Caco-2 (cell line): Measurements from ENCODE around the gene PTPN14. TPM values are rescaled to one million over a fixed set of nuclear protein-coding genes. Genes with fewer than 3 reads are reported as not detected.

ENCODE experiments used
- BruUV-seq: library from RNA; stranded (reverse); fragments of 400-500 nt; replicated peaks from 2 replicates; lab custom pipeline; 2021; lab: Mats Ljungman, UMichigan
- CTCF ChIA-PET: fragments of 300-600 bp; sonication (Branson Sonifier 250); formaldehyde crosslinking; loops from one replicate; lab custom pipeline; 2022; ENCODE audit warnings: antibody characterized with exemption; lab: Charles Lee
- POLR2A ChIA-PET: fragments of 300-600 bp; sonication (Branson Sonifier 250); formaldehyde crosslinking; loops from one replicate; lab custom pipeline; 2022; ENCODE audit warnings: antibody characterized with exemption; lab: Charles Lee
- DNase-seq, 2 experiments: peaks; one replicate each; pipeline versions ENCODE4 v3.0.0 to v3.0.0-alpha.2; 2020 to 2022
- H3K27me3 ChIP-seq: replicated peaks from 2 replicates; pipeline ENCODE4 v1.6.0; 2011; ENCODE audit warnings: low read length; ENCODE audit not compliant: control insufficient read depth, insufficient read depth
- H3K36me3 ChIP-seq: 2 replicates; pipeline ENCODE4 v1.5.1; 2011; ENCODE audit warnings: low read length; ENCODE audit not compliant: control insufficient read depth, insufficient read depth
- H3K4me1 ChIP-seq: fragments of 250-450 bp; sonication (Bioruptor Pico); 2 replicates; pipeline ENCODE4 v1.5.1; 2020; ENCODE audit warnings: mild to moderate bottlenecking
- H3K4me3 ChIP-seq: 2 replicates; pipeline ENCODE4 v1.5.1; 2011; ENCODE audit warnings: low read depth, mild to moderate bottlenecking, control low read depth, low read length
- H3K9me3 ChIP-seq: fragments of 250-450 bp; sonication (Bioruptor Pico); 2 replicates; pipeline ENCODE4 v1.5.1; 2020; ENCODE audit warnings: mild to moderate bottlenecking, moderate library complexity
- H3K27ac Mint-ChIP-seq: one replicate; pipeline ENCODE4 v1.8.0; 2022; ENCODE audit warnings: mixed read lengths; ENCODE audit not compliant: unreplicated experiment
- H3K27me3 Mint-ChIP-seq: one replicate; pipeline ENCODE4 v1.8.0; 2022; ENCODE audit warnings: mixed read lengths; ENCODE audit not compliant: insufficient read depth, unreplicated experiment
- H3K36me3 Mint-ChIP-seq: one replicate; pipeline ENCODE4 v1.8.0; 2022; ENCODE audit warnings: mild to moderate bottlenecking, mixed read lengths; ENCODE audit not compliant: insufficient read depth, unreplicated experiment
- H3K4me1 Mint-ChIP-seq: one replicate; pipeline ENCODE4 v1.8.0; 2022; ENCODE audit warnings: low read depth, mixed read lengths; ENCODE audit not compliant: unreplicated experiment
- H3K4me3 Mint-ChIP-seq: one replicate; pipeline ENCODE4 v1.8.0; 2022; ENCODE audit warnings: mild to moderate bottlenecking, moderate library complexity, mixed read lengths; ENCODE audit not compliant: unreplicated experiment
- H3K9me3 Mint-ChIP-seq: one replicate; pipeline ENCODE4 v1.8.0; 2022; ENCODE audit warnings: mixed read lengths; ENCODE audit not compliant: unreplicated experiment
- CTCF ChIP-seq, 2 experiments: fragments of 200-600 bp in 1 of 2; IDR thresholded peaks; 1 replicate in 1 of 2; 2 replicates in 1 of 2; pipeline versions ENCODE4 v1.5.1 to v1.8.0; 2011 to 2022; ENCODE audit warnings: antibody characterized with exemption in 1 of 2, control low read depth in 1 of 2, inconsistent platforms in 1 of 2, low read depth in 1 of 2, low read length in 1 of 2, mild to moderate bottlenecking in 1 of 2, moderate library complexity in 1 of 2; ENCODE audit not compliant: insufficient read depth in 1 of 2, severe bottlenecking in 1 of 2, unreplicated experiment in 1 of 2
- intact Hi-C: fragments of 100-400 bp; cut with micrococcal nuclease; formaldehyde crosslinking; loops from one replicate; pipeline ENCODE4 v1.10.0; 2022; ENCODE audit not compliant: unreplicated experiment
- total RNA-seq: library from RNA; stranded (reverse); gene quantifications from 2 replicates; pipeline ENCODE4 v1.2.3, GENCODE V29; 2022

Gene PTPN14
- total RNA-seq, 1 experiment from 2014 or later, result 103 TPM

- DNase-seq, result peak in 1 of 2 experiments; percentile 28
- no peaks in the 10 kb centered on the region for H3K27me3 ChIP-seq
- Mint-ChIP-seq H3K9me3 (no peaks in the 10 kb centered on the region), H3K27me3 (no peaks in the 10 kb centered on the region), H3K36me3 (peaks cover 84% of the 10 kb centered on the region), H3K4me3 (peak overlapping the region; percentile 65), H3K27ac (peak overlapping the region; percentile 91), H3K4me1 (peaks cover 44% of the 10 kb centered on the region)
- H3K4me1 ChIP-seq, result peaks cover 54% of the 10 kb centered on the region
- BruUV-seq, result TSS peak; percentile 99
- no peak for TF ChIP-seq CTCF (IDR thresholded peaks at IDR 0.05; ENCODE audit: insufficient read depth in 1 of 2, low read depth in 1 of 2, low read length in 1 of 2, severe bottlenecking in 1 of 2, unreplicated experiment in 1 of 2)
- H3K36me3 ChIP-seq, result peaks cover 3% of the 10 kb centered on the region; the same call in 1 of the 2 replicates
- no peak overlapping the region; the same call in 1 of the 2 replicates for H3K4me3 ChIP-seq
- no peaks in the 10 kb centered on the region for H3K9me3 ChIP-seq
- CTCF ChIA-PET, result no interaction called here
- intact Hi-C loops, result loop anchor here (1.0 to 2.0 kb wide), 7 partner anchors 19 to 105 kb away; no protein-coding TSS in a partner anchor
- POLR2A ChIA-PET, result interaction anchor here (0.5 to 0.6 kb wide), 2 partner anchors 29 to 137 kb away, joined by 3 read pairs; no protein-coding TSS in a partner anchor
These were observed 103.9 kb downstream of the PTPN14 start for GRCh38 chr1:214447557-214447871.

- Histone ChIP-seq H3K9me3 (no peaks in the 10 kb centered on the region), H3K36me3 (peaks cover 1% of the 10 kb centered on the region; the same call in 1 of the 2 replicates), H3K4me1 (peaks cover 58% of the 10 kb centered on the region), H3K27me3 (no peaks in the 10 kb centered on the region), H3K4me3 (peak overlapping the region; percentile 23)
- ChIA-PET POLR2A (interaction anchor here (0.5 kb wide), 1 partner anchor 138 kb away, joined by 3 read pairs; no protein-coding TSS in a partner anchor), CTCF (no interaction called here)
- Mint-ChIP-seq H3K27me3 (no peaks in the 10 kb centered on the region), H3K27ac (peak overlapping the region; percentile 91), H3K4me1 (peaks cover 44% of the 10 kb centered on the region), H3K9me3 (no peaks in the 10 kb centered on the region), H3K4me3 (peak overlapping the region; percentile 65), H3K36me3 (peaks cover 78% of the 10 kb centered on the region)
- DNase-seq, result peak; percentile 87 to 89
- TF ChIP-seq CTCF (IDR thresholded peaks at IDR 0.05; ENCODE audit: insufficient read depth in 1 of 2, low read depth in 1 of 2, low read length in 1 of 2, severe bottlenecking in 1 of 2, unreplicated experiment in 1 of 2), result no peak
- intact Hi-C loops, result loop anchor here (1.0 to 2.0 kb wide), 7 partner anchors 20 to 105 kb away; no protein-coding TSS in a partner anchor
- no TSS peak for BruUV-seq
These were observed 104.4 kb downstream of the PTPN14 start for GRCh38 chr1:214446772-214447556.

DNA sequence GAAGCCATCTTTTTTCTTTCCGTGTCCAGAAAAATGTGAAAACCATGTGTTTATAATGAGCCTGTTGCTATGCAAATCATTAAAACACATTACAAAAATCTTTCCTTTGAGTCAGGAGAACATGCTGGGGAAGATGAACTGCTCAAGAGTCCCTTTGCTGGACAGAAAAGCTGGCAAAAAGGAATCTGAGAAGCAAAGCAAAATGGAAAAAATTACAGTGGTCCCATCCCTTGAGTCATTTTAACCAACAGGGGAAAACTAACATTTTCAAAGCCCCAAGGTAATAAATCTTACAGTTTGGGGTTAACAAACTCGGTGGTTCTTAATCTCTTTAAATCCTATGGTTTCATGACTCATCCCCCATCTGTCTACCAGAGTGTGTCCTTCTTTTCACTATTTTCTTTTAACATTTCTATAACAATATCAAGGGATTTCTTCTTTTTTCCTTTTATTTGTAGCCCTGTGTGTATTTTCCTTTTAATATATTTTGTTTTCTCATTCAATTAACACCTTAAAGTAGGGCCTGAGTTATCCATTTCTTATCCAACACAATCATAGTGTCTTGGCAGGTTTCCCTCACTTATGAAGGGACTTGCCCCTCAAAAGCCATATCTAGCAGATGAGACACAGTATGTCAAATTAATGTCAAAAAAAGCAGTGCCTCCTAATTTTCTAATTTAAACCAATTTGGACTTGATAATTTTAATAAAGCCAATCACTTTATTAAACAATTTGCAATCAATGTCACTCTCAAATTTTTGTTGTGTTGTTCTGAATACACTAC, 105.4 kb downstream of the PTPN14 start:
- H3K4me1 Mint-ChIP-seq, result peaks cover 53% of the 10 kb centered on the region

More for the DNA sequence above, 105.4 kb downstream of the PTPN14 start:
- Mint-ChIP-seq H3K4me3 (peak overlapping the region; percentile 29), H3K27me3 (no peaks in the 10 kb centered on the region), H3K9me3 (no peaks in the 10 kb centered on the region), H3K27ac (peak overlapping the region; percentile 91), H3K36me3 (peaks cover 77% of the 10 kb centered on the region)
- Histone ChIP-seq H3K27me3 (no peaks in the 10 kb centered on the region), H3K4me1 (peaks cover 67% of the 10 kb centered on the region), H3K4me3 (no peak overlapping the region), H3K36me3 (peaks cover 1% of the 10 kb centered on the region; the same call in 1 of the 2 replicates), H3K9me3 (no peaks in the 10 kb centered on the region)
- DNase-seq, result no peak
- POLR2A ChIA-PET, result no interaction called here
- TF ChIP-seq CTCF (IDR thresholded peaks at IDR 0.05; ENCODE audit: insufficient read depth in 1 of 2, low read depth in 1 of 2, low read length in 1 of 2, severe bottlenecking in 1 of 2, unreplicated experiment in 1 of 2), result no peak
- no TSS peak for BruUV-seq
- intact Hi-C loops, result loop anchor here (2.0 kb wide), 2 partner anchors 21 to 71 kb away; no protein-coding TSS in a partner anchor
- CTCF ChIA-PET, result no interaction called here
